Activated naive CD8-positive, alpha-beta T cell (primary cell): ENCODE measurements around the gene SMIM17.

ENCODE experiments used
- H3K27ac Mint-ChIP-seq: one replicate; pipeline ENCODE4 v1.8.0; 2021; ENCODE audit warnings: mixed read lengths
- H3K27me3 Mint-ChIP-seq: one replicate; pipeline ENCODE4 v1.8.0; 2021; ENCODE audit warnings: mixed read lengths
- H3K36me3 Mint-ChIP-seq: one replicate; pipeline ENCODE4 v1.8.0; 2021; ENCODE audit warnings: mixed read lengths
- H3K4me1 Mint-ChIP-seq: one replicate; pipeline ENCODE4 v1.8.0; 2021; ENCODE audit warnings: low read depth, mixed read lengths
- H3K4me3 Mint-ChIP-seq: one replicate; pipeline ENCODE4 v1.8.0; 2021; ENCODE audit warnings: mild to moderate bottlenecking, mixed read lengths
- H3K9me3 Mint-ChIP-seq: one replicate; pipeline ENCODE4 v1.8.0; 2021; ENCODE audit warnings: low read depth, mixed read lengths

SMIM17 gene

GRCh38 chr19:56623006-56623405 is 20.0 kb upstream of the SMIM17 start:
- Mint-ChIP-seq H3K36me3 (peaks cover 42% of the 10 kb centered on the region), H3K9me3 (peaks cover 9% of the 10 kb centered on the region), H3K27ac (no peak overlapping the region), H3K4me1 (no peaks in the 10 kb centered on the region), H3K4me3 (no peak overlapping the region), H3K27me3 (no peaks in the 10 kb centered on the region)

GRCh38 chr19:56625708-56626107 is 17.3 kb upstream of the SMIM17 start:
- H3K27ac Mint-ChIP-seq = no peak overlapping the region
- H3K9me3 Mint-ChIP-seq = peaks cover 9% of the 10 kb centered on the region
- no peak overlapping the region for H3K4me3 Mint-ChIP-seq
- H3K4me1 Mint-ChIP-seq = no peaks in the 10 kb centered on the region
- peaks cover 28% of the 10 kb centered on the region for H3K36me3 Mint-ChIP-seq
- H3K27me3 Mint-ChIP-seq = no peaks in the 10 kb centered on the region

- no peaks in the 10 kb centered on the region for H3K4me1 Mint-ChIP-seq
Measured at GRCh38 chr19:56633021-56633420, 9.9 kb upstream of the SMIM17 start.

GRCh38 chr19:56637976-56638555 is 4.9 kb upstream of the SMIM17 start:
- no peak overlapping the region for H3K27ac Mint-ChIP-seq
- H3K27me3 Mint-ChIP-seq = peaks cover 14% of the 10 kb centered on the region
- H3K36me3 Mint-ChIP-seq = peaks cover 18% of the 10 kb centered on the region
- H3K9me3 Mint-ChIP-seq = peaks cover 47% of the 10 kb centered on the region
- no peak overlapping the region for H3K4me3 Mint-ChIP-seq
- no peaks in the 10 kb centered on the region for H3K4me1 Mint-ChIP-seq

More at GRCh38 chr19:56633021-56633420, 9.9 kb upstream of the SMIM17 start:
- Mint-ChIP-seq H3K36me3 (peaks cover 20% of the 10 kb centered on the region), H3K4me3 (no peak overlapping the region), H3K27ac (no peak overlapping the region), H3K9me3 (peaks cover 35% of the 10 kb centered on the region), H3K27me3 (no peaks in the 10 kb centered on the region)

GRCh38 chr19:56639217-56639616 is 3.7 kb upstream of the SMIM17 start:
- peaks cover 23% of the 10 kb centered on the region for H3K27me3 Mint-ChIP-seq
- H3K4me1 Mint-ChIP-seq = no peaks in the 10 kb centered on the region
- no peak overlapping the region for H3K27ac Mint-ChIP-seq
- H3K4me3 Mint-ChIP-seq = no peak overlapping the region
- peaks cover 23% of the 10 kb centered on the region for H3K36me3 Mint-ChIP-seq
- peaks cover 41% of the 10 kb centered on the region for H3K9me3 Mint-ChIP-seq

GRCh38 chr19:56643460-56643955 is 549 bp downstream of the SMIM17 start:
- Mint-ChIP-seq H3K27ac (no peak overlapping the region), H3K4me3 (no peak overlapping the region), H3K36me3 (peaks cover 34% of the 10 kb centered on the region), H3K9me3 (peaks cover 50% of the 10 kb centered on the region), H3K4me1 (no peaks in the 10 kb centered on the region), H3K27me3 (peaks cover 31% of the 10 kb centered on the region)

GRCh38 chr19:56654151-56654550 is 11.2 kb downstream of the SMIM17 start:
- Mint-ChIP-seq H3K9me3 (peaks cover 35% of the 10 kb centered on the region), H3K4me1 (no peaks in the 10 kb centered on the region)

GRCh38 chr19:56660381-56661107 is 17.6 kb downstream of the SMIM17 start:
- H3K36me3 Mint-ChIP-seq = peaks cover 14% of the 10 kb centered on the region
- no peaks in the 10 kb centered on the region for H3K4me1 Mint-ChIP-seq
- no peak overlapping the region for H3K4me3 Mint-ChIP-seq
- no peaks in the 10 kb centered on the region for H3K27me3 Mint-ChIP-seq
- H3K27ac Mint-ChIP-seq = no peak overlapping the region
- H3K9me3 Mint-ChIP-seq = peaks cover 11% of the 10 kb centered on the region

More at GRCh38 chr19:56654151-56654550, 11.2 kb downstream of the SMIM17 start:
- no peak overlapping the region for H3K27ac Mint-ChIP-seq
- no peaks in the 10 kb centered on the region for H3K27me3 Mint-ChIP-seq
- peaks cover 9% of the 10 kb centered on the region for H3K36me3 Mint-ChIP-seq
- H3K4me3 Mint-ChIP-seq = no peak overlapping the region

GRCh38 chr19:56661248-56661647 is 18.3 kb downstream of the SMIM17 start:
- peaks cover 14% of the 10 kb centered on the region for H3K36me3 Mint-ChIP-seq
- H3K27me3 Mint-ChIP-seq = no peaks in the 10 kb centered on the region
- H3K27ac Mint-ChIP-seq = no peak overlapping the region
- peaks cover 10% of the 10 kb centered on the region for H3K9me3 Mint-ChIP-seq
- H3K4me3 Mint-ChIP-seq = no peak overlapping the region
- H3K4me1 Mint-ChIP-seq = no peaks in the 10 kb centered on the region

GRCh38 chr19:56663931-56664500 is 21.1 kb downstream of the SMIM17 start:
- H3K36me3 Mint-ChIP-seq = peaks cover 15% of the 10 kb centered on the region
- no peak overlapping the region for H3K27ac Mint-ChIP-seq
- no peaks in the 10 kb centered on the region for H3K4me1 Mint-ChIP-seq
- peaks cover 10% of the 10 kb centered on the region for H3K9me3 Mint-ChIP-seq
- H3K4me3 Mint-ChIP-seq = no peak overlapping the region
- H3K27me3 Mint-ChIP-seq = no peaks in the 10 kb centered on the region

GRCh38 chr19:56664511-56664910 is 21.6 kb downstream of the SMIM17 start:
- Mint-ChIP-seq H3K27ac (no peak overlapping the region), H3K36me3 (peaks cover 14% of the 10 kb centered on the region), H3K9me3 (peaks cover 7% of the 10 kb centered on the region)

GRCh38 chr19:56667311-56667870 is 24.4 kb downstream of the SMIM17 start:
- Mint-ChIP-seq H3K9me3 (peaks cover 1% of the 10 kb centered on the region), H3K36me3 (peaks cover 9% of the 10 kb centered on the region), H3K27ac (no peak overlapping the region), H3K27me3 (no peaks in the 10 kb centered on the region), H3K4me3 (no peak overlapping the region), H3K4me1 (peaks cover 12% of the 10 kb centered on the region)

More at GRCh38 chr19:56664511-56664910, 21.6 kb downstream of the SMIM17 start:
- Mint-ChIP-seq H3K4me3 (no peak overlapping the region), H3K4me1 (no peaks in the 10 kb centered on the region), H3K27me3 (no peaks in the 10 kb centered on the region)

- Mint-ChIP-seq H3K4me1 (peaks cover 12% of the 10 kb centered on the region), H3K9me3 (no peaks in the 10 kb centered on the region), H3K27me3 (no peaks in the 10 kb centered on the region), H3K36me3 (peaks cover 7% of the 10 kb centered on the region), H3K4me3 (no peak overlapping the region), H3K27ac (no peak overlapping the region)
Measured at GRCh38 chr19:56668676-56669075, 25.7 kb downstream of the SMIM17 start.

- peaks cover 12% of the 10 kb centered on the region for H3K4me1 Mint-ChIP-seq
- peak overlapping the region; percentile 73 for H3K27ac Mint-ChIP-seq
- H3K36me3 Mint-ChIP-seq = peaks cover 7% of the 10 kb centered on the region
- H3K4me3 Mint-ChIP-seq = peak overlapping the region; percentile 94
- no peaks in the 10 kb centered on the region for H3K9me3 Mint-ChIP-seq
- H3K27me3 Mint-ChIP-seq = no peaks in the 10 kb centered on the region
Measured at GRCh38 chr19:56670401-56670960, 27.5 kb downstream of the SMIM17 start.
